Measurements from ENCODE around the gene DNASE1L3. TPM values are rescaled to one million over a fixed set of nuclear protein-coding genes. Genes with fewer than 3 reads are reported as not detected.

DNASE1L3 gene
- polyA plus RNA-seq, 1 donor from 2014 or later = not detected

Other genes with a start within 250 kb of the DNASE1L3 start
- gene FLNB, start 202.6 kb downstream of the DNASE1L3 start, polyA plus RNA-seq = 10.3 and 13.3 TPM in 2 replicates
- 34.0 and 38.9 TPM in 2 replicates for gene ABHD6, start 26.8 kb upstream of the DNASE1L3 start, polyA plus RNA-seq
- 12.8 and 13.0 TPM in 2 replicates for gene RPP14, start 95.3 kb upstream of the DNASE1L3 start, polyA plus RNA-seq
- 19.0 and 23.2 TPM in 2 replicates for gene HTD2, start 95.5 kb upstream of the DNASE1L3 start, polyA plus RNA-seq
- 37.7 and 40.4 TPM in 2 replicates for gene PXK, start 121.9 kb upstream of the DNASE1L3 start, polyA plus RNA-seq
- gene PDHB, start 222.9 kb upstream of the DNASE1L3 start, polyA plus RNA-seq = 154 and 201 TPM in 2 replicates

Measured in neural cell (in vitro differentiated cells).